Transverse colon (tissue), 4 donors: ENCODE data around the gene TRPM6.

ENCODE experiments used
- CTCF ChIP-seq, 5 experiments: fragments of 200-600 bp in 3 of 5; fragments of 450-650 bp in 2 of 5; sonication (generic) in 3 of 5; IDR thresholded peaks; 1 replicate in 2 of 5; 2 replicates in 3 of 5; pipeline ENCODE4 v1.5.1; 2016 to 2017; ENCODE audit warnings: antibody characterized with exemption in 5 of 5, inconsistent platforms in 3 of 5, mild to moderate bottlenecking in 2 of 5, moderate library complexity in 1 of 5
- EP300 ChIP-seq: sonication (generic); formaldehyde crosslinking; IDR thresholded peaks from one replicate; pipeline ENCODE4 v1.6.1; 2017; ENCODE audit warnings: antibody characterized with exemption, low read depth
- POLR2A ChIP-seq: fragments of 450-650 bp; IDR thresholded peaks from one replicate; pipeline ENCODE4 v1.6.1; 2016; ENCODE audit warnings: antibody characterized with exemption, mild to moderate bottlenecking, moderate library complexity
- POLR2AphosphoS5 ChIP-seq, 3 donors: sonication (generic); formaldehyde crosslinking; IDR thresholded peaks; one replicate each; pipeline ENCODE4 v1.6.1; 2016; ENCODE audit warnings: antibody characterized with exemption in 3 of 3

- TF ChIP-seq CTCF (IDR thresholded peaks at IDR 0.05) (no peak), POLR2AphosphoS5 (IDR thresholded peaks at IDR 0.05) (no peak), POLR2A (no peak), EP300 (no peak)
Observed at GRCh38 chr9:74762950-74763349, 124.8 kb downstream of the TRPM6 start.
